ENCODE data around the gene ARSD.

Gene ARSD

GRCh38 chrX:2862404-2862803 lies 66.7 kb downstream of the ARSD start:
- Histone ChIP-seq H3K36me3 (ENCODE audit: control insufficient read depth in 2 of 2, insufficient read depth in 2 of 2, low read length in 2 of 2) (no peaks in the 10 kb centered on the region), H3K9me3 (ENCODE audit: control insufficient read depth in 2 of 2, low read length in 2 of 2) (no peaks in the 10 kb centered on the region), H3K9ac (ENCODE audit: low read depth in 1 of 2, low read length in 2 of 2) (no peak overlapping the region), H3K27me3 (ENCODE audit: control insufficient read depth in 2 of 2, insufficient read depth in 2 of 2, low read length in 2 of 2) (no peaks in the 10 kb centered on the region), H3K4me3 (ENCODE audit: low read length in 2 of 2) (no peak overlapping the region), H3K27ac (ENCODE audit: low read depth in 2 of 2, low read length in 2 of 2) (no peak overlapping the region), H3K4me1 (ENCODE audit: control insufficient read depth in 2 of 2, insufficient read depth in 2 of 2, low read length in 2 of 2) (no peaks in the 10 kb centered on the region)

GRCh38 chrX:2859197-2859797 lies 69.8 kb downstream of the ARSD start:
- H3K9me3 ChIP-seq (ENCODE audit: control insufficient read depth in 2 of 2, low read length in 2 of 2) = no peaks in the 10 kb centered on the region
- H3K4me3 ChIP-seq (ENCODE audit: low read length in 2 of 2) = no peak overlapping the region

GRCh38 chrX:2857566-2857965 lies 71.6 kb downstream of the ARSD start:
- H3K27me3 ChIP-seq (ENCODE audit: control insufficient read depth in 2 of 2, insufficient read depth in 2 of 2, low read length in 2 of 2) = no peaks in the 10 kb centered on the region
- no peak overlapping the region for H3K9ac ChIP-seq (ENCODE audit: low read depth in 1 of 2, low read length in 2 of 2)
- H3K4me1 ChIP-seq (ENCODE audit: control insufficient read depth in 2 of 2, insufficient read depth in 2 of 2, low read length in 2 of 2) = no peaks in the 10 kb centered on the region
- H3K4me3 ChIP-seq (ENCODE audit: low read length in 2 of 2) = no peak overlapping the region
- peaks cover 0 to 4% of the 10 kb centered on the region in 2 donors for H3K36me3 ChIP-seq (ENCODE audit: control insufficient read depth in 2 of 2, insufficient read depth in 2 of 2, low read length in 2 of 2)
- H3K9me3 ChIP-seq (ENCODE audit: control insufficient read depth in 2 of 2, low read length in 2 of 2) = no peaks in the 10 kb centered on the region
- H3K27ac ChIP-seq (ENCODE audit: low read depth in 2 of 2, low read length in 2 of 2) = no peak overlapping the region

More at GRCh38 chrX:2859197-2859797, 69.8 kb downstream of the ARSD start:
- peaks cover 0 to 4% of the 10 kb centered on the region in 2 donors for H3K36me3 ChIP-seq (ENCODE audit: control insufficient read depth in 2 of 2, insufficient read depth in 2 of 2, low read length in 2 of 2)
- no peaks in the 10 kb centered on the region for H3K4me1 ChIP-seq (ENCODE audit: control insufficient read depth in 2 of 2, insufficient read depth in 2 of 2, low read length in 2 of 2)
- no peak overlapping the region for H3K9ac ChIP-seq (ENCODE audit: low read depth in 1 of 2, low read length in 2 of 2)
- H3K27ac ChIP-seq (ENCODE audit: low read depth in 2 of 2, low read length in 2 of 2) = no peak overlapping the region
- H3K27me3 ChIP-seq (ENCODE audit: control insufficient read depth in 2 of 2, insufficient read depth in 2 of 2, low read length in 2 of 2) = no peaks in the 10 kb centered on the region

GRCh38 chrX:2855761-2856160 lies 73.4 kb downstream of the ARSD start:
- Histone ChIP-seq H3K4me3 (ENCODE audit: low read length in 2 of 2) (no peak overlapping the region), H3K27me3 (ENCODE audit: control insufficient read depth in 2 of 2, insufficient read depth in 2 of 2, low read length in 2 of 2) (no peaks in the 10 kb centered on the region), H3K9me3 (ENCODE audit: control insufficient read depth in 2 of 2, low read length in 2 of 2) (no peaks in the 10 kb centered on the region)

GRCh38 chrX:2854918-2855317 lies 74.2 kb downstream of the ARSD start:
- no peaks in the 10 kb centered on the region for H3K27me3 ChIP-seq (ENCODE audit: control insufficient read depth in 2 of 2, insufficient read depth in 2 of 2, low read length in 2 of 2)
- no peaks in the 10 kb centered on the region for H3K9me3 ChIP-seq (ENCODE audit: control insufficient read depth in 2 of 2, low read length in 2 of 2)
- no peak overlapping the region for H3K9ac ChIP-seq (ENCODE audit: low read depth in 1 of 2, low read length in 2 of 2)
- H3K27ac ChIP-seq (ENCODE audit: low read depth in 2 of 2, low read length in 2 of 2) = no peak overlapping the region
- H3K4me3 ChIP-seq (ENCODE audit: low read length in 2 of 2) = no peak overlapping the region
- H3K36me3 ChIP-seq (ENCODE audit: control insufficient read depth in 2 of 2, insufficient read depth in 2 of 2, low read length in 2 of 2) = peaks cover 0 to 4% of the 10 kb centered on the region in 2 donors
- H3K4me1 ChIP-seq (ENCODE audit: control insufficient read depth in 2 of 2, insufficient read depth in 2 of 2, low read length in 2 of 2) = no peaks in the 10 kb centered on the region

More at GRCh38 chrX:2855761-2856160, 73.4 kb downstream of the ARSD start:
- Histone ChIP-seq H3K36me3 (ENCODE audit: control insufficient read depth in 2 of 2, insufficient read depth in 2 of 2, low read length in 2 of 2) (peaks cover 0 to 4% of the 10 kb centered on the region in 2 donors), H3K4me1 (ENCODE audit: control insufficient read depth in 2 of 2, insufficient read depth in 2 of 2, low read length in 2 of 2) (no peaks in the 10 kb centered on the region), H3K9ac (ENCODE audit: low read depth in 1 of 2, low read length in 2 of 2) (no peak overlapping the region), H3K27ac (ENCODE audit: low read depth in 2 of 2, low read length in 2 of 2) (no peak overlapping the region)
